Activated naive CD4-positive, alpha-beta T cell (primary cell): ENCODE data around the gene PALMD.
A peak's percentile ranks its signal among the peaks of the same experiment; 100 is the strongest.

ENCODE experiments used
- DNase-seq, 4 experiments: peaks; one replicate each; lab custom pipeline; 2025; lab: John Stamatoyannopoulos, UW

Gene PALMD

DNA sequence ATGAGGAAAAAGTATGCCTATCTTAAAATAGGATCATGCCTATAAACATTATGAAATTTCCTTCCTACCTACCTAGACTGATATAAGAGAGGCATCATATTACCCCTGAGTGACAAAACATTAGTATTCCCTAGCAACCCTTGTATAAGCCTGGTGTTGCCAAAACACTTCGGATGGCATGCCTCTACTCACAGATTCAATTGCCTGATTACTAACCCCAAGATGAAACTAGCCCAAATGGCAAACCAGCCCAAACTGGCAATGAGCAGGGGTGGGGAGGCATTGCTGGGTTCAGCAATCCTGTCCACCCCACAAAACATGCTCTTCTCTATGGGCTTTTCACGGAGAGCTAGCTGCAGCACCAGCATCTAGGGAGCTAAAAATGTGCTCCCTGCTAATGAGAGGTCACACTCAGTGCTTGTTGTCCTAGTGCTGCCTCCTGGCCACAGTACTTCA, 13.9 kb downstream of the PALMD start:
- no peak for DNase-seq

DNA sequence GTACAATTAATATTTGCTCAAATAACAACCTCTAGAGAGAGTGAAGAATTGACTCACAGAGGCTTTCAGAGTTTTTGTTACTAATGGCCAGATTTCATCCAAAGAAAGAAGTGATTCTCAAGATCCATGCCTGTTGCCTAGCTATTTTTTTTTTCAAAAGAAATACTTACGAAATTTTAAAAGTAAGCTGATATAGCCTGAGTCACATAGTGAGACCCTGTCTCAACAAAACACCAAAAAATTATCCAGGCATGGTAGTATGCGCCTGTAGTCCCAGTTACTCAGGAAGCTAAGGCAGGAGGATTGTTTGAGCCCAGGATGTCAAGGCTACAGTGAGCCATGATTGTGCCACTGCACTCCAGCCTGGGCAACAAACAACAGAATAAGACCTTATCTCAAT, 14.6 kb downstream of the PALMD start:
- no peak for DNase-seq

DNA sequence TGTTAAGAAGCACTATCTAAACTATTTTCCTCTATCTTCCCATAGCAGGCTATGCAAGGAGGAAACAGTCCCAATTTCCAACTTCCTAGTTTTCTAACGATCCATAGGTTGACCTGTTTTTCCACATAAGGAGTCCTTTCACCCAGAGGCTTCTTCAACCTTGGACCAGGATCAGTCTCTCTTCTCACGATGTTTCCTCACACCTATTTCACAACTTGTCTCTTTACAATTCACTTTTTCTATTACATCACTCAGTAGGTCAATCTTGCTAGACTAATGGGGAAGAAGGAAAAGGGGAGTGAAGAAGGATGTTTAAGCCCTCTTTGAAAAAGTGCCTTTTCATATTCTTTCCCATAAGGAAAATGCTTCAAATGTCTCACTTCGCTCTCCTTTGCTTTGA, 15.9 kb downstream of the PALMD start:
- DNase-seq: no peak

DNA sequence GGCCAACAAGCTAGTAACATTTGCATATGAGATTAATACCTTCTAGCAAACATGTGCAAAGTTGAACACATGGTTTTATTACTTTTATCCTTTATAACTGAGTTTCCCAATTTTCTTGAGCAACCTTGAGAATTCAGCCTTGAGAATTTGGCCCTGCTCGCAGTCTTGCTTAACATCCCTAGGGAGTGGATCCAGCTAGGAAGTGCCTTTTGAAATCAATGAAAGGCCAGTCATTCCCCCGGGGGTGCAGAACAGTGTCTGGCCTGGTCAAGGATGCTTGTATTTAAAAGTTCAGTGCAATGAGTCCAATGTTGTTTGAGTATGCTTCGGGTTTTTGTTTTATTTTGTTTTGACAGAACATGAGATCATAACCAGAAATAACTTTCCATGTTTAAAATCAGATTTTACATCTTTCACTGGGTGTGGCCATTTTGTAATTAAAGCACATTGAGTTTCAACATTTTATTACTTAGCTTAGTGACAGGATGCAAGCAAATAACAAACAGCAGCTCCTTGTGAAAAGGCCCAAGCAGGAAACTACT, 16.7 kb downstream of the PALMD start:
- no peak for DNase-seq

DNA sequence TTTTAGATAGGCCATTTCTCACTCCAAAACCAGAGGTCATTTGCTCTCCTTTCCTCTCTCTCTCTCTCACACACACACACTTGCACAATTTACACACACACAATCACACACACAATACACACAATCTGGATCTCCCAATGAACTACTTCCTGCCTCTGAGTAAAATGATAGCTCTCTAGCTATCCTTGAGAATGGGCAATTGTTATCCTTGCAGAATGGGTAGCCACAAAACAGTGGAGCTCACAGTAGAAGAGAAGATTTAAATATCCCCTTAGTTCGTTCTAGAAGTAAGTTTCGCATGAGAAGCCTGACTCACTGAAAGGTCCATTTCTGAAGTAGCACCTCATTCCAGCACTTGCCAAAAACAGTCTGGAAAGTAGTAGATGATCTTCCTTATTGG, 17.6 kb downstream of the PALMD start:
- no peak for DNase-seq

DNA sequence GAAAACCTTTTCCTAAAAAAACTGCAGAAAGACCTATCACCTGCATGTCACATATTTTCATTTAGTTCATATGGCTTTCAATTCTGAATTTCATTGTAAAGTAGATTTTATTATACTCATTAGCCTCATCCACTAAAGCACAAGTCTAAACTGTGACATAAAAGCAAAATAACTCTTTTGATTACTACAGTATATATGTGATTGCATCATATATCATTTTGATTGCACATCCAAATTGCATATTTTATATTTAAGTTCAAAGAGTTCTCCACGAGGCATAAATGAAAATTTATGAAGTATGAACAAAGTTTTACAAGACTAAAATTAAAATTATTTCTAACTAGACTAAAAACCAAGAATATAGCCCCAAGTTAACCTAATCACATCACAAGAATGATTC, 19.3 kb downstream of the PALMD start:
- DNase-seq: no peak

DNA sequence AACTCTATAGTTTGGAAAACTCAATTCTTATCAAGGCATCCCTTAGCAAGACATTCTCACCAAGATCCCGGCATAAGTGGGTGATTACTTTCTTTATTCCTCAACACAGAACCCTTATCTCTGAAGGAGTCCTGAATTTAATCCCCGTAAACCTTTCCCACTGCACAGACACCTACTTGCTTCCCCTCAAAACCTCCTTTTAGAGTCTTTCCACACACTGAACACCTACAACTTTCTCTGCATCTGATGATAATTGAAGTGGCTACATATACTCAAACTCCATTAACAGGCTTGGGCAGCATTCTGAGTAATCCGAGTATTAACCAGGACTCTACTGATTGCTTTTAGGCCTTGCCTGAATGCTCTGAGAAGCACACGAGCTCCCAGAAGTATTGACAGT, 23.5 kb downstream of the PALMD start:
- no peak for DNase-seq

DNA sequence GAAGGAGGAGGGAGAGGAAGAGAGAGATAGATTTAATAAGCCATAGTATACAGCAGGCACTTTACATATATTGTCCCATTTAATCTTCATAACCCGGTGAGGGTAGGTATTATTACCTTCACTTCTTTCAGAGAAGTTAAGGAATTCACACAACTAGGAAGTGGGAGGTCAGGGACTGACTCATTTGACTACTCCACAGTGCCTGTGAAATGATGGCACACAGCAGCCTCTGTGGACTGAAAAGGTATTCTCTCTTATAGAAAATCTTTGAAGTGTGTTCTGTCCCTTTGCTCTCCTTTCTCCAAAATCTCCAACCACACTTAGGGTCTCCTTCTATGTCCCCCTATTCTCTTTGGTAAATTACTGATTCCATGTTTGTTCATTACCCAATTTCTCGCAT, 23.9 kb downstream of the PALMD start:
- DNase-seq: no peak

DNA sequence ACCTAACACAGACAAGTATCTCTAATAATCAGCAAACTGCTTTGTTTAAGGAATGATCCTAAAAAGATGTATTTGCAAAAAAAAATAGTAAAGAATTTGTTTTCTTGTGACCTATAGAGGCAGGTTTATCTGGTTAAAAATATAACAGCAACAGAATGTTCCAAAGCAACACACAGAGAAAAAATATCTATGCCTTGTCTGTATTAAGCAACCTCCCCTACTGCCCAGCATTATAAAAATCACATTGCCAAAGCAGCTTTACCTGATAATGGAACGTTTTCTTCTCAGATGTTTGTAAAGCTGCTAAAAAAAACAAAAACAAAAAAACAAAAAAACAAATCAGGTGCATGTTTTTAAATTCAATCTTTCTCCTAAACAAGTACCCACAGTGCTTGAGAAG, 24.7 kb downstream of the PALMD start:
- no peak for DNase-seq

DNA sequence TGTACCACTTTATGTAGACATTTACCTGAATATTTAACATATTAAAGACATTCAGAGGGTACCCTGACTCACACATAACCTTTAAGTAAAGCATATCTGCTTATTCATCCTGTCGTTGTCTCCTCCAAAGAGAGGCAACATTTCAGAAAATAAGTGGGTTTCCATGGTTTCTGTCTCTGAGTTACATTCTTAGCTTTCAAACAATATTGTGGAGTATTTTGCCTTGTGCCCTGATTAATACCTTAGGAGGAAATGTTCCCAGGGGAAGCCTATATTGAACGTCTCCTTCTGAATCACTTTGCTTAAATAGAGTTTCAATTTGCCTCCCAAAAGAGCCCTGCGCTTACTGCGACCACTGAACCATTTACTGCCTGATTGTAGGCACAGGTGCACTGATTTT, 26.1 kb downstream of the PALMD start:
- DNase-seq: no peak

DNA sequence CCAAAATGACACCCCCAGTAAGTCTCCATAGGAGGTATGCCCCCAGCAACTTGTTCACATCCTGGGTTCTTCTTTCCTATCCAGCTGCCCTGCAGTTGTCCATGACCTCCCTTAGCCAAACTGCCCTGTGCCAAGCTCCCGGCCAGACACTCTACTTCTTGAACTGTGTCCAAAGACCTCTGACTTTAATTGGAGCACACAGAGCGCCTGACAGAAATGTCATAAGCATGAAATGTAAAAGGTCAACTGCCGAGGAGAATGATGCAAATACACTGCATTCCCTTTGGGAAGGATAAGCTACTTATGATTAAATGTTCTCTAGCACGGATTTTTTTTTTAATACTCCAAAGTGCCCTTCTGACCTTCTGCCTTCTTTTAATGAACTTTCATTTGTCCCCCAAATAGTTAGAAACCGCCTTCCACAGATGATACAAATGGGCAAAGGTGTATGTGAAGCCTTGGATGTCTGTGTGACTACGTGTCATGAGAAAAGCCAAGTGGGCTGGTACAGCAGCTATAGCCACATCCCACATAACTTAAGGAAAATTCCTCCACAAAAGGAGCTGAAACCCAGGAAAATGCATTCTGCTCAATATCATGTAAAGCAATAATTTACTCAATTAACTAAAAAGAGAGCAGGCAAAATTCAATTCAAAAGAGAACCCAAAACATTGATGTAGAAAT, 26.8 kb downstream of the PALMD start:
- no peak for DNase-seq

DNA sequence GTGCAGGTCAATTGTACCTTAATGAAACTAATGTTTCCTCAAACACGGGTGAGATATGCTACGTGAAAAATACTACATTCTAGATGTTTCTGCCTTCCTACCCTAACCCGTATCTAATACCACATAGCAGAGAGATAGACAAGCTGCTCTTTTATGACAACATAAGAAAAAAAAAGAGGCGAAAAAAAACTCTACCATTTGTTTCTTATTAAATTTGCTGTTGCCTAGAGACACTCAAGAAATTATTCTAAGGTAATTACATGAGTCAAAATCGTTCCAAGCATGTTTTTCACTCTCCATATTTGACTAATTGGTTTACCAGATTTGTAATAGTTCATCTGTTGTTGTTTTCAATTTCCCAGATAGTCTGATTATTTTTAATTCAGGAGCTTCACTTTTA, 27.4 kb downstream of the PALMD start:
- DNase-seq: no peak

DNA sequence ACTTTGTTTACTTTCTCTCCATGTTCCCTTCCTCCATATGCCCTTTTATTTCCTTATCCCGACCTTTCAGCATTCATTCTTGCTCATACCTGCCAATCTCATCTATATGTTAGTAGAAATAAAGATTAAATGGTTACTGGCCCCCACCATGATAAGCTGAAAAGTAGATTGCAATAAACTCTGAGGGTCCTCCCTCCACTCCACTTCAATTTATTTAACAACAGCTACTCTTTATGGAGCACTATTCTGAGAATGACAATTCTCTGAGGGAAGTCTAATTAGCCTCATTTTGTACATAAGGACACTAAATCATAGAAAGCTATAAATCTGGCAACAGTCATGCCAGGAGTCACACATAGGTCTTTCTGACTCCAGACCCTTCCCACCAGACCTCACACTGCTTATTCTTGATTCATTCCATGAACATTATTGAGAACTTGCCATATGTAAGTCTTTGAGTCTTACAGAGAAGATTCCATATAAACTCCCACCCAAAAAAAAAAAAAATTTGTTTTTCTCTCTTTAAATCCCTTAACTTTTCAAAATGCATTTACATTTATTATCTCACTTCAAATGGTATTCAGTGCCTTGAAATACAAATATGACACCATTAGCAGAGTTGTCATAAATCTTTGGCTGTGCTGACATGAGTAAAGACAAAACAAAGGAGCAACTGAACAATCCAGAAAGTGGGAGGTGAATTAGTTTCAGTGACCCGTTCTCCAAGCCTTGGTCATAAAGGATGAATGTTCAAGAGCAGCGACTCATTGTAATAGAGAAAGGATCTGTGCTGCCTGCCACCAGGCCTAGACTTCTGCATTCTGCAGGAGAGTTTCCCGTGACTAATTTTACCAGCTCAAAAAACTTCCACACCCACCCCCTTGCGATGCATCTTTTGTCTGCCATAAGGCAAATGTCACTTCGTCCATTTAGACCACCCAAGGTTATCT, 28.5 kb downstream of the PALMD start:
- DNase-seq: no peak

DNA sequence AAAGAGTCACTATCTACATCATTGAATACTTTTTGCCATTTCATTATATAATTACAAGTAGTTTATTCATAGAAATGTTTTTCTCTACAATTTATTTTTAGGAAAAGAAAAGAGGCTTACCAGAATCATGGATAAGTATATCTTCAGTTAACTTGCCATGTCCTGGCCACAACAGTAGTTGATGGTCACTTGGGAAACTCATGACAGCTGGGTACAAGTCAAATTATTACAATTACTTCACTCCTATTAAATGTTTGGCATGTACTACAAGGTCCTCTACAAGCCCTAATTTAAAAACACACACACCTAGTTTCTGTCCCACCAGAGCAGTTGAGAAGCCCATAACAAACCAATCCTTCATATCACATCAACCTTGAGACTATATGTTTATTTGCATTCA, 29.4 kb downstream of the PALMD start:
- no peak for DNase-seq

DNA sequence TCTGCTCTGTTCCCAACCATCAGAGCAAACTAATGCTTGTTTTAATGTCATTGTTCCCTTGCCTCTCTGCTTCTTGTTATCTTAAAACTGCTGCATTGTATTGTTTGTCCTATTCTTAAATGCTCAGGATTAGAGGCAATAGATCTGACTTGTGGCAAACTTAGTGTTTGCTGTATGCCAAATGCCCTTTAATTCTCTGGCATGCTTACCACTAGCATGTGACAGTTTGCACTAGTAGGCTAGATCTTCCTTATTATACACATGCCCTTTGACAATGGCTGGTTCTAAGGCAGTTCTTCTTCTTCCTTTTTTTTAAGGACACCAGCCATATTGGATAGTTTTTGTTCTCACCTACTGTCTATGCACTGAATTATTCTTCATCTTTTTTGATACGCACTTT, 30.1 kb downstream of the PALMD start:
- no peak for DNase-seq

DNA sequence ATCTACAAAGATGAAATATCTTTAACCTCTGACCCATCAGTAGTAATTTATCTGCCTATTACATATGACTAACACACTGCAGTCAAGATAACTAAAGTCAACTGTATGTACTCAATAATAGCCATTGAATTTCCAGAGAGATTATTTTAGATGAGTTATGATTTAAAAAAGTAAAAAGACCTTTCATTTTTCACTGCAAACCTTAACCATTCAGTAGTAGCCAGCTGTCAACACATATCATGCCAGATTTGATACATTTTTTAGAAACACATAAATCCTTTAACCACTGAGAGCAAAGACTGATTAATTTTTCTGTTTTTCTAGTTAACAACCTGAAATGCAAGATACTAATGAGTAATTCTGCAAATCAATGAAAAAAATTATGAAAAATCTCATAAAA, 31.0 kb downstream of the PALMD start:
- DNase-seq: no peak

DNA sequence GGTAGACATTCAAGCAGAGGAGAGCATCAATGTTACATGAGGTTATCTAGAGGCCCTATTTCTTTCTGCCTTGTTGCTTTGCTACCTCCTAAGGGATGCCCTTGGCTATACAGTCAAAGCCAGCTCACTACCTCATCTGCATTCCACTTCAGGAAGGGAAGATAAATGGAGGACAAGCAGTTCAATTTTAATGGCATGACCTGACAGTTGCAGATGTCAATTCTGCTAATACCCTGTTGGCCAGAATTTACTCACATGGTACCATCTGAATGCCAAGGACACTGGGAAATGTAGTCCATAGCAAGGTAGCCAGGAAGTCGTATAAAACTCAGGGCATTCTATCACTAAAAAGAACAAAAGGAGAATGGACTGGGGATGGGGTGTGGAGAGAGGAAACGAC, 31.5 kb downstream of the PALMD start:
- no peak for DNase-seq

DNA sequence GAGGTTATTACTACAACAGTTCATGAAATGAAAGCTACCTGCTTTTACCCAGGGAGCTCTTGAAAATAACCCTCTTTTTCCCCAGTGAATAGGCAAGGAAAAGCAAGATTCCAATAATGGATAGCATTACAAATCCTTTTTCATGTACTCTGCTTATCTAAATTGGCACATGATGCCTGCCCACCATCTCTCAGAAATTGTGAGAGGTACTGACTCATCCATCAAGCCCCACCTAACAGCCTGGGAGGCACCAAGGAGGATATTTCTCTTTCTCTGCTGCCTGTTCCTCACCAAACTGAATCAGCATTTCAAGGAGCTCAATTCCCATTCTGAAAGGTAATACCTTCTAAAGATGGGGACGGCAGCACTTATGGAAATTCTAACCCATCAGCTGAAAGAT, 34.4 kb downstream of the PALMD start:
- no peak for DNase-seq

DNA sequence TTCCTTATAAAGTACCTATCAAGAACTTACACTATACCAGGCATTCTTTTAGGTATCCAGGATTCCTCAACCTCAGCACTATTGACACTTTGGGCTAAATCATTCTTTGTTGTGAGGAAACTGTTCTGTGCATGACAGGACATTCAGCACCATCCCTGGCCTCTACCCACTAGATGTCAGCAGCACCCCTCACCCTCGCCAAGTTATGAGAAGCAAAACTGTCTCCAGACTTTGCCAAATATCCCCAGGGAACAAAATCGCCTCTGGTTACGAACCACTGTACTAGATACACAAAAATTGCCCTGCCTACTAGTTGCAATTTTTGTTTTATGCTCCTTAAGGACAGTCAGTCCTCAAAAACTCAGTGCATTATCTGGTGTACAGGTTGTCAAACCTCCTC, 35.7 kb downstream of the PALMD start:
- no peak for DNase-seq

DNA sequence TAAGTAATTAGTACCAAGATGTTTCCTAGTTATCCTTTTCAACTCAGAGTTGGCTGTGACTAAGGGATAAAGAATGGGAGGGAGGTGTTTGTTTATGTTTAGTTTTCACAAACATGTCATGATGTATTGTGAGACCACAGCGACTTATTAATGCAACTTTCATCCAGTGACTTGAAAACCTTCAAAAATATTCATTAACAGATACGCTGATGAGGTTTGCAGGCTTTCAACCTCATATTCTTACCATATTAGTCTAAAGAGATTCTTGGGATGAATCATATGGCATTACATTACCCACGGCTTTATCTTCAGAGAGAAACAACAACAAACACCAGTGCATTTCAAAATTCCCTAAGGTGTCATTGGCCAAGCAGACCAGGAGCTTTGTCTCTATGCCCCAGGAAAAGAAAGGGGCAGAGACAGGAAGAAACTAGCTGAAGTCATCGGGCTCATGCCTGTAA, 36.4 kb downstream of the PALMD start:
- DNase-seq: no peak

DNA sequence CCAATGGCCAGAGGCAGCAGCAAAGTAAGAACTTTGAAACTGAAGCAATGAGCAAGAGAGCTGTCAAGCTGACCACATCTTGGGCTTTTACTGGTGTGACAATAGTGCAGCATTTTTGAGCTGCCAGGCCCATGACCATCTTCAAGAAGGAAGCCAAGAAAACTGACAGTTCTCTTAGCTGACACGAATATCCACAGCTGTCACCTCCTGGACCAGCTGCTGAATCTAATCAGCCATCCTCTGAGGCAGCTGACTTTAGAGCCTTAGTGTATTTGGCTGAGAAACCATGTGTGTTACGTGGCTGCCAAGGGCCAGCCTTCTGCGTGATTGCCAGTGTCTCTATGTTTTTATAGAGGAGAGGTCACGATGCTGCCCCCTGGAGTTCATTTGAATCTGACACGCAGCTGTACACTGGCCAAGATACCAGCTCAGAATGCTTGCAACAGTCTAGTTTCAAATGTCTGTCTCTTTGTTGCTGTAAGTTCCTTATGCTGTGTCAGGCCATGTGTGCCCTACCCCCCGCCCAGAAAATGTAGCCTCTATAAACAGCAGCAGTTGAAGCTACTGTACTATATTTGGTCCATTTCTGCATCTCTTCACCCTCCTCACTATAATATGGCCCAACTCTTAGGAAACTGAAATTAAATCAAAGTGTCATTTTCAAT, 39.7 kb downstream of the PALMD start:
- peak in 1 of 4 experiments; percentile 1 for DNase-seq

DNA sequence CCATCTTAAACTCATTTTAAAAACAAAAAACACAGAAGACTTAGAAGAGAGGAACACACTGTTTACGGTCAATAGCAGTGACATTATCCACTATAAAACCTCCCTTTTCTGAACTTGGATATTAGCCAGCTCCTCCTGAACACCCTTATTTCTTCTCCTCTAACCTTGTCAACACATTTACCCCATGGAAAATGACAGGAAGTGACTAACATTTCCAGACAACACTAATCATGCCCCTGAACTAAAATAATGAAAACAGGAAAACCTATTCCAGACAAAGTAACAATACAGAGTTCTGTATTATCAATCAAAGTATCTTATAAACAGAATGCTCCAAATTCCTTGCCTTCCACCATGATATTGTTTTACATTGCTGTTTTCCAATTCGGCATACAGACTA, 45.3 kb downstream of the PALMD start:
- DNase-seq: no peak

DNA sequence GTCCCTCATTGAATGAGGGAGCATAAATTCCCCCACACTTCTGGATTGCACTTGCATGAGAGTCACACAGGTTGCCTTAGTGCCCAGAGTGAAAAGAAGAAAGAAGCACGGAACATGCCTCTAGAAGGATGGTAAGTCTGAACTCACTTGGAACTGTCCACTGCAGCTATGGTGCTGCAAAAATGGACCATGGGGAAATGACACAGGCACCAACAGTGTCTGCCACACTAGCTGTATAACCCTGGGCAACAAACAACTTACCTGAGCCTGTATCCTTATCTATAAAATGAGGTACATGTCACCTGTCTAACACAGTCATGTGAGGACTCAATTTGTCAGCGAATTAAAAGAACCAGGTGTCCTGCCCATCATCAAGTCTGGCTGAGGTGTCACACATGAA, 50.7 kb downstream of the PALMD start:
- no peak for DNase-seq
